SH-SY5Y (cell line): ENCODE results near the gene DLG5.

Source experiments
- GATA2 ChIP-seq: IDR thresholded peaks from 2 replicates; pipeline ENCODE4 v1.6.1; 2011; ENCODE audit warnings: mild to moderate bottlenecking, low read depth, low read length
- GATA3 ChIP-seq: IDR thresholded peaks from 2 replicates; pipeline ENCODE4 v1.6.1; 2011; ENCODE audit warnings: low read depth, mild to moderate bottlenecking, low read length, moderate library complexity

GRCh38 chr10:77975086-77975666 is 48.6 kb upstream of the DLG5 start:
- TF ChIP-seq GATA3 (no peak), GATA2 (no peak)
